Ovary (tissue), 3 donors: ENCODE measurements around the gene FKBP1C.

Experiments
- POLR2A ChIP-seq: fragments of 450-650 bp; IDR thresholded peaks from one replicate; pipeline ENCODE4 v1.6.1; 2017; ENCODE audit warnings: antibody characterized with exemption, mild to moderate bottlenecking, moderate library complexity
- TF ChIP-seq, protein P1 (sequence below), 3 donors: fragments of 450-650 bp in 2 of 3; fragments of 200-600 bp in 1 of 3; IDR thresholded peaks; one replicate each; pipeline versions ENCODE4 v1.5.1 to v1.8.0; 2016 to 2022; ENCODE audit warnings: antibody characterized with exemption in 3 of 3, mild to moderate bottlenecking in 1 of 3
- donor health status: DM: no; HTN: no; CAD: no.

GRCh38 chr6:63245420-63245819 lies 34.2 kb downstream of the FKBP1C start:
- TF ChIP-seq, protein P1, sequence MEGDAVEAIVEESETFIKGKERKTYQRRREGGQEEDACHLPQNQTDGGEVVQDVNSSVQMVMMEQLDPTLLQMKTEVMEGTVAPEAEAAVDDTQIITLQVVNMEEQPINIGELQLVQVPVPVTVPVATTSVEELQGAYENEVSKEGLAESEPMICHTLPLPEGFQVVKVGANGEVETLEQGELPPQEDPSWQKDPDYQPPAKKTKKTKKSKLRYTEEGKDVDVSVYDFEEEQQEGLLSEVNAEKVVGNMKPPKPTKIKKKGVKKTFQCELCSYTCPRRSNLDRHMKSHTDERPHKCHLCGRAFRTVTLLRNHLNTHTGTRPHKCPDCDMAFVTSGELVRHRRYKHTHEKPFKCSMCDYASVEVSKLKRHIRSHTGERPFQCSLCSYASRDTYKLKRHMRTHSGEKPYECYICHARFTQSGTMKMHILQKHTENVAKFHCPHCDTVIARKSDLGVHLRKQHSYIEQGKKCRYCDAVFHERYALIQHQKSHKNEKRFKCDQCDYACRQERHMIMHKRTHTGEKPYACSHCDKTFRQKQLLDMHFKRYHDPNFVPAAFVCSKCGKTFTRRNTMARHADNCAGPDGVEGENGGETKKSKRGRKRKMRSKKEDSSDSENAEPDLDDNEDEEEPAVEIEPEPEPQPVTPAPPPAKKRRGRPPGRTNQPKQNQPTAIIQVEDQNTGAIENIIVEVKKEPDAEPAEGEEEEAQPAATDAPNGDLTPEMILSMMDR (IDR thresholded peaks at IDR 0.05): no peak
- TF ChIP-seq POLR2A: no peak
